RWPE2 (cell line): Measurements from ENCODE around the gene DNM1L.

Source experiments
- ATAC-seq: fragments of 200-7000 bp; cut with Tn5 transposase; 3 replicates; pipeline ENCODE4 v1.9.1; 2021; ENCODE audit warnings: low read depth
- DNase-seq: peaks from one replicate; pipeline ENCODE4 v3.0.0-alpha.2; 2020; ENCODE audit warnings: low spot score
- H3K27ac ChIP-seq: fragments of 450-650 bp; 2 replicates; pipeline ENCODE4 v1.5.1; 2017; ENCODE audit warnings: mild to moderate bottlenecking; ENCODE audit not compliant: poor library complexity, severe bottlenecking
- H3K27me3 ChIP-seq: fragments of 250-450 bp; sonication (Bioruptor Pico); 2 replicates; pipeline ENCODE4 v1.5.1; 2021; ENCODE audit warnings: mild to moderate bottlenecking, moderate library complexity; ENCODE audit not compliant: insufficient read depth, poor library complexity, severe bottlenecking
- H3K36me3 ChIP-seq: fragments of 250-450 bp; sonication (Bioruptor Pico); 2 replicates; pipeline ENCODE4 v1.5.1; 2020; ENCODE audit warnings: low read depth, mild to moderate bottlenecking, moderate library complexity
- H3K4me1 ChIP-seq: fragments of 250-450 bp; sonication (Bioruptor Pico); 2 replicates; pipeline ENCODE4 v1.5.1; 2021; ENCODE audit warnings: mild to moderate bottlenecking, moderate library complexity; ENCODE audit not compliant: insufficient read depth, poor library complexity, severe bottlenecking
- H3K4me3 ChIP-seq: fragments of 250-450 bp; sonication (Bioruptor Pico); 2 replicates; pipeline ENCODE4 v1.5.1; 2021; ENCODE audit warnings: mild to moderate bottlenecking, moderate library complexity; ENCODE audit not compliant: severe bottlenecking
- H3K9me3 ChIP-seq: fragments of 250-450 bp; sonication (Bioruptor Pico); 2 replicates; pipeline ENCODE4 v1.5.1; 2021; ENCODE audit warnings: mild to moderate bottlenecking, moderate library complexity; ENCODE audit not compliant: severe bottlenecking
- CTCF ChIP-seq: fragments of 450-650 bp; IDR thresholded peaks from one replicate; pipeline ENCODE4 v1.5.1; 2017; ENCODE audit warnings: mild to moderate bottlenecking, moderate library complexity; ENCODE audit not compliant: poor library complexity, severe bottlenecking

The DNM1L gene

DNA sequence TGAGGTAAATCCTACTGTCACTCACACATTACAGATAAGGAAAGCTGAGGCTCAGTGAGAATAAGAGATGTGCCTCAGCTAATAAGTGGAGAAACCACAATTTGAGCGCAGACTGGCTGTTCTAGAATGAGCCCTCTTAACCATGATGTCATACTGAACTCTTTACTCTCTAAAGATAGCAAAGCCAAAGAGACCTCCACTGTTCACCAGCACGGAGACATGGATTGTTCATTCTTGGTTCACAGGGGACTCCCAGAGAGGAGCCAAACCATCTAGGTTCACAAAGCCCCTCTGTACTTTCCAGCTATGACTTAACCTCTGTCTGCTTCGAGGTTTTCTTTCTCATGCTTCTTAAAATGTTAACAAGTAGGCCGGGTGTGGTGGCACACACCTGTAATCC lies 109.3 kb downstream of the DNM1L start:
- H3K27ac ChIP-seq, result no peak overlapping the region
- no peak for DNase-seq
- H3K27me3 ChIP-seq, result no peaks in the 10 kb centered on the region
- no peak for TF ChIP-seq CTCF
- H3K9me3 ChIP-seq, result no peaks in the 10 kb centered on the region
- H3K4me1 ChIP-seq, result no peaks in the 10 kb centered on the region
- no peak for ATAC-seq
- H3K36me3 ChIP-seq, result peaks cover 14% of the 10 kb centered on the region
- no peak overlapping the region for H3K4me3 ChIP-seq

DNA sequence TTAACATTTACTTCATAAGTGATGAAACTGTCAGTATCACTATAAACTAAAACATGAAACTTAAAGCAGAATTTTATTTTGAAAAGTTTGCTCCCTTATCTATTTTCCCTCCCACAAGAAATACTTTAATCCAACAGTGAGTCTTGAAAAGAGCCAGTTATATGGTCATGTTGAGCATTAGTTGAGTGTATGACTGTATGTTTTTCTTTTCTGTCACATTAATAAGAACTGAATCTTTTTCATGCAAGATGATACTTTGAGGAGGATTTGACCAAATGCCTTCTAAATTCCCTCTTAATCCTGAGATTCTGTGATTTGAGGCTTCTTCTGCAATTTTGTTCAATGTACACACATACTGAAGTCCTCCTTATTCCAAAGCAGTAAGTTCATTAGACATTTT lies 110.3 kb downstream of the DNM1L start:
- no peaks in the 10 kb centered on the region for H3K4me1 ChIP-seq
- DNase-seq, result no peak
- no peak overlapping the region for H3K27ac ChIP-seq
- H3K9me3 ChIP-seq, result no peaks in the 10 kb centered on the region
- peaks cover 21% of the 10 kb centered on the region for H3K36me3 ChIP-seq
- TF ChIP-seq CTCF, result no peak
- H3K4me3 ChIP-seq, result no peak overlapping the region
- ATAC-seq, result no peak
- no peaks in the 10 kb centered on the region for H3K27me3 ChIP-seq

- TF ChIP-seq CTCF, result no peak
- DNase-seq (no peak), ATAC-seq (no peak)
- no peaks in the 10 kb centered on the region for H3K27me3 ChIP-seq
- no peak overlapping the region for H3K27ac ChIP-seq
- no peaks in the 10 kb centered on the region for H3K9me3 ChIP-seq
- no peak overlapping the region for H3K4me3 ChIP-seq
- H3K4me1 ChIP-seq, result no peaks in the 10 kb centered on the region
- peaks cover 21% of the 10 kb centered on the region for H3K36me3 ChIP-seq
Measured at GRCh38 chr12:32789916-32790315, 110.8 kb downstream of the DNM1L start.

DNA sequence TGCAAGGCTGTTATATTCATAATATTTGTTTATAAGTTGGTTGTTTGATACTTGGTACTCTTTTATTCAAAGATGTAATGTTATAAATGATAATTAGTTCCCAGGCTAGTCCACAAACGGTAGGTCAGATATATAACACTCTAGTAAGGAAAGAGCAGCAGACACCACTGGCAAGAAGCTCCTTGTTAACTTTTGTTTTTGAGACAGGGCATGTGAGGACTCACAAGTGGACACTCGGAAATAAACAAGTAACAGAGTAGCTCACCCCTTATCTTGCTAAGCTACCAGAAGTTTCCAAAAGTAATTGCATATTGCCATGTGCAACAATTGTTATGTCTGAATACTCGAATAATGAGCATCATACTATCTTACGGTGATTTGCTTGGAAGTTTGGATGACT lies 115.2 kb downstream of the DNM1L start:
- DNase-seq (no peak), ATAC-seq (no peak)
- Histone ChIP-seq H3K27me3 (no peaks in the 10 kb centered on the region), H3K27ac (no peak overlapping the region), H3K36me3 (peaks cover 39% of the 10 kb centered on the region), H3K9me3 (no peaks in the 10 kb centered on the region), H3K4me1 (no peaks in the 10 kb centered on the region), H3K4me3 (no peak overlapping the region)
- TF ChIP-seq CTCF, result no peak
